SK-N-SH (cell line): ENCODE measurements around the gene CNTNAP1. TPM values are rescaled to one million over a fixed set of nuclear protein-coding genes. Genes with fewer than 3 reads are reported as not detected.

ENCODE experiments used
- CTCF ChIA-PET: fragments of 300-600, 350-600 bp; formaldehyde crosslinking; extraction: SDS; loops from one replicate; lab custom pipeline; 2021; lab: Yijun Ruan, JAX
- POLR2A ChIA-PET: fragments of 350-600 bp; sonication (Branson Sonifier 250); formaldehyde crosslinking; extraction: SDS; loops from one replicate; lab custom pipeline; 2020; ENCODE audit warnings: antibody characterized with exemption, inconsistent platforms; lab: Yijun Ruan, JAX
- DNase-seq: peaks from one replicate; pipeline ENCODE4 v3.0.0; 2012
- H2AFZ ChIP-seq: fragments of 200-600 bp; sonication (generic); 2 replicates; pipeline ENCODE4 v1.8.1; 2016; ENCODE audit warnings: antibody characterized with exemption, mild to moderate bottlenecking, low read depth
- H3F3A ChIP-seq: fragments of 200-600 bp; sonication (generic); replicated peaks from 2 replicates; pipeline ENCODE3; 2016; ENCODE audit warnings: antibody characterized with exemption, mild to moderate bottlenecking; ENCODE audit not compliant: insufficient read depth
- H3K27ac ChIP-seq, 2 experiments: fragments of 200-500 bp in 1 of 2; fragments of 200-600 bp in 1 of 2; sonication (Bioruptor generic) in 1 of 2; sonication (generic), shearing (Covaris generic) in 1 of 2; 2 replicates each; pipeline versions ENCODE4 v1.5.1 to v1.6.1; 2014 to 2016; ENCODE audit warnings: low read depth in 2 of 2, inconsistent platforms in 1 of 2, low read length in 1 of 2, mild to moderate bottlenecking in 1 of 2, mixed read lengths in 1 of 2
- H3K27me3 ChIP-seq: fragments of 200-600 bp; sonication (generic), shearing (Covaris generic); 2 replicates; pipeline ENCODE4 v1.6.1; 2016; ENCODE audit warnings: mixed run types; ENCODE audit not compliant: insufficient read depth
- H3K36me3 ChIP-seq, 2 experiments: fragments of 200-500 bp in 1 of 2; fragments of 200-600 bp in 1 of 2; sonication (Bioruptor generic) in 1 of 2; sonication (generic) in 1 of 2; replicated peaks in 1 of 2; 2 replicates each; pipeline versions ENCODE3 to v1.5.1; 2014 to 2016; ENCODE audit warnings: low read length in 1 of 2, mild to moderate bottlenecking in 1 of 2; ENCODE audit not compliant: insufficient read depth in 2 of 2, control insufficient read depth in 1 of 2
- H3K4me1 ChIP-seq, 2 experiments: fragments of 200-500 bp in 1 of 2; fragments of 200-600 bp in 1 of 2; sonication (Bioruptor generic) in 1 of 2; sonication (generic), shearing (Covaris generic) in 1 of 2; 2 replicates each; pipeline versions ENCODE4 v1.5.1 to v1.6.1; 2014 to 2016; ENCODE audit warnings: low read depth in 1 of 2, low read length in 1 of 2, mixed run types in 1 of 2; ENCODE audit not compliant: insufficient read depth in 2 of 2, control insufficient read depth in 1 of 2
- H3K4me2 ChIP-seq: fragments of 200-600 bp; sonication (generic), shearing (Covaris generic); 2 replicates; pipeline ENCODE4 v1.6.1; 2017; ENCODE audit warnings: mixed run types
- H3K4me3 ChIP-seq, 2 experiments: fragments of 200-500 bp in 1 of 2; fragments of 200-600 bp in 1 of 2; sonication (Bioruptor generic) in 1 of 2; sonication (generic), shearing (Covaris generic) in 1 of 2; 2 replicates each; pipeline versions ENCODE4 v1.5.1 to v1.8.1; 2014 to 2016; ENCODE audit warnings: low read depth in 2 of 2, inconsistent platforms in 1 of 2, low read length in 1 of 2, mild to moderate bottlenecking in 1 of 2, mixed read lengths in 1 of 2, moderate library complexity in 1 of 2
- H3K79me2 ChIP-seq: fragments of 200-600 bp; sonication (generic); 2 replicates; pipeline ENCODE4 v1.8.1; 2017; ENCODE audit warnings: mild to moderate bottlenecking; ENCODE audit not compliant: insufficient read depth
- H3K9ac ChIP-seq: fragments of 200-600 bp; sonication (generic); 2 replicates; pipeline ENCODE4 v1.6.1; 2017; ENCODE audit warnings: mixed run types
- H3K9me2 ChIP-seq: fragments of 200-600 bp; sonication (generic); 2 replicates; pipeline ENCODE4 v1.6.1; 2017; ENCODE audit warnings: mixed run types
- H3K9me3 ChIP-seq: fragments of 200-600 bp; sonication (generic); 2 replicates; pipeline ENCODE4 v1.6.1; 2017; ENCODE audit warnings: mixed run types, mild to moderate bottlenecking, moderate library complexity
- H4K20me1 ChIP-seq: fragments of 200-600 bp; sonication (generic); 2 replicates; pipeline ENCODE4 v1.6.1; 2017; ENCODE audit warnings: mild to moderate bottlenecking, mixed run types; ENCODE audit not compliant: insufficient read depth
- CHD2 ChIP-seq: fragments of 150-350 bp; IDR thresholded peaks from 2 replicates; pipeline ENCODE4 v1.6.1; 2018; ENCODE audit warnings: low read length; ENCODE audit not compliant: partially characterized antibody
- ELF1 ChIP-seq: IDR thresholded peaks from 2 replicates; pipeline ENCODE4 v1.4.0; 2012
- EZH2phosphoT487 ChIP-seq: fragments of 200-600 bp; sonication (generic); IDR thresholded peaks from 2 replicates; pipeline ENCODE4 v1.6.1; 2017; ENCODE audit warnings: low read depth, mixed run types, mild to moderate bottlenecking, antibody characterized with exemption, moderate library complexity, borderline replicate concordance
- FOSL2 ChIP-seq: IDR thresholded peaks from 2 replicates; pipeline ENCODE4 v1.4.0; 2012; ENCODE audit warnings: low read depth, mild to moderate bottlenecking, moderate library complexity, borderline replicate concordance
- GATA2 ChIP-seq: sonication (generic); formaldehyde crosslinking; IDR thresholded peaks from 2 replicates; pipeline ENCODE4 v1.5.0; 2020; ENCODE audit warnings: mild to moderate bottlenecking, missing genetic modification reagents
- MXI1 ChIP-seq: IDR thresholded peaks from 2 replicates; pipeline ENCODE4 v1.6.1; 2012; ENCODE audit warnings: mild to moderate bottlenecking, low read depth, low read length, improper control_type of control experiment
- RAD21 ChIP-seq: IDR thresholded peaks from 2 replicates; pipeline ENCODE4 v1.6.1; 2012; ENCODE audit warnings: mild to moderate bottlenecking, low read length
- RXRA ChIP-seq: IDR thresholded peaks from 2 replicates; pipeline ENCODE4 v1.4.0; 2012; ENCODE audit warnings: low read depth, mild to moderate bottlenecking, borderline replicate concordance
- SIN3A ChIP-seq: IDR thresholded peaks from 2 replicates; pipeline ENCODE4 v1.6.1; 2012; ENCODE audit warnings: low read depth, mild to moderate bottlenecking, low read length, moderate library complexity, borderline replicate concordance
- TCF12 ChIP-seq: IDR thresholded peaks from 2 replicates; pipeline ENCODE4 v1.4.0; 2012
- YY1 ChIP-seq: IDR thresholded peaks from 2 replicates; pipeline ENCODE4 v1.4.0; 2012; ENCODE audit warnings: low read depth, mild to moderate bottlenecking
- WGBS: methylation state at CpG from one replicate; pipeline ENCODE4 v1.1.6; 2017; ENCODE audit warnings: low lambda C conversion rate; 5-methylcytosine and 5-hydroxymethylcytosine counted together
- polyA plus RNA-seq, 3 experiments: library from polyadenylated mRNA; depleted of rRNA; stranded (reverse); fragments of >200 nt; gene quantifications; 2 replicates each; pipeline ENCODE4 v1.2.3, GENCODE V29; 2012
- TF ChIP-seq, protein P1 (sequence below): IDR thresholded peaks from 2 replicates; pipeline ENCODE4 v1.4.0; 2012; ENCODE audit warnings: low read depth, borderline replicate concordance
- TF ChIP-seq, protein P2 (sequence below): IDR thresholded peaks from 2 replicates; pipeline ENCODE4 v1.4.0; 2012; ENCODE audit warnings: low read depth, borderline replicate concordance
- TF ChIP-seq, protein P3 (sequence below): fragments of 150-350 bp; IDR thresholded peaks from 2 replicates; pipeline ENCODE4 v1.6.1; 2016; ENCODE audit warnings: mild to moderate bottlenecking, low read depth, low read length
- TF ChIP-seq, protein P4 (sequence below): fragments of 200-600 bp; sonication (generic); IDR thresholded peaks from 2 replicates; pipeline ENCODE4 v1.6.1; 2017; ENCODE audit warnings: antibody characterized with exemption, mild to moderate bottlenecking, moderate library complexity

CNTNAP1 gene
- polyA plus RNA-seq, 1 of the 3 experiments (the other 2 are of a cell fraction) = 92.7 TPM

DNA sequence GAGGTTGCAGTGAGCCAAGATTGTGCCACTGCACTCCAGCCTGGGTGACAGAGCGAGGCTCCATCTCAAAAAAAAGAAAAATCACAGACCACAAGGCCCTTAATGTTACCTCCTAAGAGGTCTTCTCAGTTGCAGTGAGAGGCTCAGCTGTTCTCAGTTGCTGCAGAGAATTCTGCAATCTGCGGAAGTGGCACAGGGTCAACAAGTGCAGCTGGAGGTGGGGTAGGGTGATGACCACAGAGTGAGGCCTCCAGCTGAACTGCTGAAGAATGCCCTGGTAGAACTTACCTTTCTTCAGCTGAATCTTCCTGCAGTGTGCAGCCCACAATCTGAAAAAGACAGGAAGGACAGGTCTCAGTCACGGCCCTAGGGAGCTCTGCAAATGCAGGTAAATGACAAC is 26.3 kb downstream of the CNTNAP1 start (continued):
- TF ChIP-seq, protein P1, sequence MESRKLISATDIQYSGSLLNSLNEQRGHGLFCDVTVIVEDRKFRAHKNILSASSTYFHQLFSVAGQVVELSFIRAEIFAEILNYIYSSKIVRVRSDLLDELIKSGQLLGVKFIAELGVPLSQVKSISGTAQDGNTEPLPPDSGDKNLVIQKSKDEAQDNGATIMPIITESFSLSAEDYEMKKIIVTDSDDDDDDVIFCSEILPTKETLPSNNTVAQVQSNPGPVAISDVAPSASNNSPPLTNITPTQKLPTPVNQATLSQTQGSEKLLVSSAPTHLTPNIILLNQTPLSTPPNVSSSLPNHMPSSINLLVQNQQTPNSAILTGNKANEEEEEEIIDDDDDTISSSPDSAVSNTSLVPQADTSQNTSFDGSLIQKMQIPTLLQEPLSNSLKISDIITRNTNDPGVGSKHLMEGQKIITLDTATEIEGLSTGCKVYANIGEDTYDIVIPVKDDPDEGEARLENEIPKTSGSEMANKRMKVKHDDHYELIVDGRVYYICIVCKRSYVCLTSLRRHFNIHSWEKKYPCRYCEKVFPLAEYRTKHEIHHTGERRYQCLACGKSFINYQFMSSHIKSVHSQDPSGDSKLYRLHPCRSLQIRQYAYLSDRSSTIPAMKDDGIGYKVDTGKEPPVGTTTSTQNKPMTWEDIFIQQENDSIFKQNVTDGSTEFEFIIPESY = no peak
- no peak for TF ChIP-seq RXRA

DNA sequence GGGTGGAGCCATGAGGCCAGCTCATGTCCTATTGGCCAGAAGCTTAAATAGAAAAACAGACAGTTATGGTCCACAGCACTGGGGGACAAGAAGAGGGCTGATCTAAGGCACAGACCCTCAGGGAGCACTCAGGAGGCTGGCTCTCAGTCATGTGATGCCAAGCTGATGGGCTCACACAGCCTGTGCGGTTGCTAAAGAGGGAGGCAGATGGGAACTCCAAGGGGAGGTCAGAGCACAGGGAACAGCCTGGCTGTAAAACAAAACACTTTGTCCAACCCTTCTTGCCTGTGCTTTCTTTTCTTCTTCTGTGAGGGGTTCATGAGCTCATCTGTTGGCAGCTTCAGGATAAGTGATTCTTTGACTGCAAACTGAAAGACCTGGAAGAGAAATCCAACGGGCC is 27.2 kb downstream of the CNTNAP1 start:
- Histone ChIP-seq H3K4me2 (no peak overlapping the region), H3K9ac (no peak overlapping the region), H3K27ac (no peak overlapping the region), H3F3A (peaks cover 8% of the 10 kb centered on the region), H3K36me3 (peaks cover 51 to 55% of the 10 kb centered on the region in 2 experiments), H3K79me2 (no peaks in the 10 kb centered on the region), H3K9me2 (no peaks in the 10 kb centered on the region), H2AFZ (no peak overlapping the region), H4K20me1 (no peaks in the 10 kb centered on the region), H3K4me3 (no peak overlapping the region), H3K9me3 (no peaks in the 10 kb centered on the region), H3K27me3 (no peaks in the 10 kb centered on the region), H3K4me1 (no peaks in the 10 kb centered on the region)
- POLR2A ChIA-PET = interaction anchor here (1.3 kb wide), 1 partner anchor 132 kb away, joined by 4 read pairs; the partner anchor contains the start of gene PSMC3IP
- DNase-seq = no peak
- TF ChIP-seq TCF12 (no peak), RAD21 (no peak), ELF1 (no peak), MXI1 (no peak), CHD2 (no peak), YY1 (no peak), SIN3A (no peak), FOSL2 (no peak), EZH2phosphoT487 (no peak), GATA2 (CRISPR knock-in tag) (no peak)
- TF ChIP-seq, protein P1 = no peak
- TF ChIP-seq, protein P2, sequence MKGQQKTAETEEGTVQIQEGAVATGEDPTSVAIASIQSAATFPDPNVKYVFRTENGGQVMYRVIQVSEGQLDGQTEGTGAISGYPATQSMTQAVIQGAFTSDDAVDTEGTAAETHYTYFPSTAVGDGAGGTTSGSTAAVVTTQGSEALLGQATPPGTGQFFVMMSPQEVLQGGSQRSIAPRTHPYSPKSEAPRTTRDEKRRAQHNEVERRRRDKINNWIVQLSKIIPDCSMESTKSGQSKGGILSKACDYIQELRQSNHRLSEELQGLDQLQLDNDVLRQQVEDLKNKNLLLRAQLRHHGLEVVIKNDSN = no peak
- TF ChIP-seq, protein P3, sequence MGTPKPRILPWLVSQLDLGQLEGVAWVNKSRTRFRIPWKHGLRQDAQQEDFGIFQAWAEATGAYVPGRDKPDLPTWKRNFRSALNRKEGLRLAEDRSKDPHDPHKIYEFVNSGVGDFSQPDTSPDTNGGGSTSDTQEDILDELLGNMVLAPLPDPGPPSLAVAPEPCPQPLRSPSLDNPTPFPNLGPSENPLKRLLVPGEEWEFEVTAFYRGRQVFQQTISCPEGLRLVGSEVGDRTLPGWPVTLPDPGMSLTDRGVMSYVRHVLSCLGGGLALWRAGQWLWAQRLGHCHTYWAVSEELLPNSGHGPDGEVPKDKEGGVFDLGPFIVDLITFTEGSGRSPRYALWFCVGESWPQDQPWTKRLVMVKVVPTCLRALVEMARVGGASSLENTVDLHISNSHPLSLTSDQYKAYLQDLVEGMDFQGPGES = no peak
- TF ChIP-seq, protein P4, sequence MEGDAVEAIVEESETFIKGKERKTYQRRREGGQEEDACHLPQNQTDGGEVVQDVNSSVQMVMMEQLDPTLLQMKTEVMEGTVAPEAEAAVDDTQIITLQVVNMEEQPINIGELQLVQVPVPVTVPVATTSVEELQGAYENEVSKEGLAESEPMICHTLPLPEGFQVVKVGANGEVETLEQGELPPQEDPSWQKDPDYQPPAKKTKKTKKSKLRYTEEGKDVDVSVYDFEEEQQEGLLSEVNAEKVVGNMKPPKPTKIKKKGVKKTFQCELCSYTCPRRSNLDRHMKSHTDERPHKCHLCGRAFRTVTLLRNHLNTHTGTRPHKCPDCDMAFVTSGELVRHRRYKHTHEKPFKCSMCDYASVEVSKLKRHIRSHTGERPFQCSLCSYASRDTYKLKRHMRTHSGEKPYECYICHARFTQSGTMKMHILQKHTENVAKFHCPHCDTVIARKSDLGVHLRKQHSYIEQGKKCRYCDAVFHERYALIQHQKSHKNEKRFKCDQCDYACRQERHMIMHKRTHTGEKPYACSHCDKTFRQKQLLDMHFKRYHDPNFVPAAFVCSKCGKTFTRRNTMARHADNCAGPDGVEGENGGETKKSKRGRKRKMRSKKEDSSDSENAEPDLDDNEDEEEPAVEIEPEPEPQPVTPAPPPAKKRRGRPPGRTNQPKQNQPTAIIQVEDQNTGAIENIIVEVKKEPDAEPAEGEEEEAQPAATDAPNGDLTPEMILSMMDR = no peak
- 100% methylated on average over 1 of the region's 2 CpGs for WGBS
- CTCF ChIA-PET = interaction anchor here (0.8 to 2.2 kb wide), 6 partner anchors 24 to 111 kb away, joined by 3 to 5 read pairs (median 4); no protein-coding TSS in a partner anchor
